ENCODE results near the gene NUTM1.

The NUTM1 gene

GRCh38 chr15:34342737-34343575, at the start of gene NUTM1, which contains the start of gene NOP10:
NUTM1 (plus strand) TSS chr15:34343315; CDS start chr15:34343697, 382 bp downstream.
NOP10 (minus strand) TSS chr15:34343136; CDS start chr15:34343073, 63 bp downstream.
- peak; percentile 91 for DNase-seq

- no peak for DNase-seq
Observed at GRCh38 chr15:34297059-34297458, 46.1 kb upstream of the NUTM1 start.

- no peak for DNase-seq
Observed at GRCh38 chr15:34301058-34301457, 42.1 kb upstream of the NUTM1 start.

GRCh38 chr15:34304613-34305012, 38.5 kb upstream of the NUTM1 start:
- DNase-seq, result no peak

- DNase-seq, result no peak
Observed at GRCh38 chr15:34311563-34311962, 31.6 kb upstream of the NUTM1 start.

- no peak for DNase-seq
Observed at GRCh38 chr15:34314491-34315490, 28.3 kb upstream of the NUTM1 start.

- DNase-seq, result peak; percentile 64
Observed at GRCh38 chr15:34318277-34319079, 24.6 kb upstream of the NUTM1 start.

GRCh38 chr15:34323217-34323616, 19.9 kb upstream of the NUTM1 start:
- DNase-seq, result no peak

- no peak for DNase-seq
Observed at GRCh38 chr15:34324933-34325332, 18.2 kb upstream of the NUTM1 start.

GRCh38 chr15:34325368-34325767, 17.7 kb upstream of the NUTM1 start:
- no peak for DNase-seq

GRCh38 chr15:34327906-34328305, 15.2 kb upstream of the NUTM1 start:
- no peak for DNase-seq

GRCh38 chr15:34329006-34329405, 14.1 kb upstream of the NUTM1 start:
- no peak for DNase-seq

GRCh38 chr15:34330279-34330678, 12.8 kb upstream of the NUTM1 start:
- DNase-seq, result no peak

- no peak for DNase-seq
Observed at GRCh38 chr15:34331809-34332208, 11.3 kb upstream of the NUTM1 start.

GRCh38 chr15:34332553-34333120, 10.5 kb upstream of the NUTM1 start:
- DNase-seq, result peak; percentile 50

GRCh38 chr15:34334672-34335071, 8.4 kb upstream of the NUTM1 start:
- no peak for DNase-seq

- DNase-seq, result peak; percentile 13
Observed at GRCh38 chr15:34335176-34336032, 7.7 kb upstream of the NUTM1 start.

GRCh38 chr15:34336231-34336990, 6.7 kb upstream of the NUTM1 start:
- no peak for DNase-seq

- DNase-seq, result peak; percentile 68
Observed at GRCh38 chr15:34336991-34337556, 6.0 kb upstream of the NUTM1 start.
